HG03460 (cell line): ENCODE measurements around the gene LAMA2.
"Not testable (repeated sequence)": the region's sequence is repeated elsewhere in the genome, so short reads cannot be mapped to it uniquely, and the experiment has no call there.

Experiments used
- ATAC-seq: cut with Tn5 transposase; IDR thresholded peaks from one replicate; pipeline ENCODE4 v1.9.1; 2021; ENCODE audit not compliant: unreplicated experiment

LAMA2 gene

GRCh38 chr6:129164032-129164431 is 281.1 kb downstream of the LAMA2 start:
- ATAC-seq, result no peak

GRCh38 chr6:129172279-129172995 is 289.5 kb downstream of the LAMA2 start:
- ATAC-seq, result not testable (repeated sequence)

- ATAC-seq, result no peak
Observed at GRCh38 chr6:129175066-129175465, 292.1 kb downstream of the LAMA2 start.

GRCh38 chr6:129177801-129178200 is 294.9 kb downstream of the LAMA2 start:
- no peak for ATAC-seq

GRCh38 chr6:129179283-129179682 is 296.3 kb downstream of the LAMA2 start:
- ATAC-seq, result no peak

GRCh38 chr6:129181001-129181400 is 298.1 kb downstream of the LAMA2 start:
- no peak for ATAC-seq

- ATAC-seq, result no peak
Observed at GRCh38 chr6:129183187-129183591, 300.3 kb downstream of the LAMA2 start.

GRCh38 chr6:129183681-129184301 is 300.9 kb downstream of the LAMA2 start:
- no peak for ATAC-seq

- no peak for ATAC-seq
Observed at GRCh38 chr6:129184324-129184723, 301.4 kb downstream of the LAMA2 start.

GRCh38 chr6:129184808-129185366 is 301.9 kb downstream of the LAMA2 start:
- ATAC-seq, result no peak

- no peak for ATAC-seq
Observed at GRCh38 chr6:129186988-129187387, 304.1 kb downstream of the LAMA2 start.

- no peak for ATAC-seq
Observed at GRCh38 chr6:129188306-129188705, 305.4 kb downstream of the LAMA2 start.

GRCh38 chr6:129188795-129189194 is 305.9 kb downstream of the LAMA2 start:
- no peak for ATAC-seq

GRCh38 chr6:129189266-129189665 is 306.3 kb downstream of the LAMA2 start:
- ATAC-seq, result no peak

GRCh38 chr6:129191235-129191634 is 308.3 kb downstream of the LAMA2 start:
- ATAC-seq, result no peak

GRCh38 chr6:129192458-129192989 is 309.6 kb downstream of the LAMA2 start:
- no peak for ATAC-seq

GRCh38 chr6:129194306-129194941 is 311.5 kb downstream of the LAMA2 start:
- no peak for ATAC-seq

- ATAC-seq, result no peak
Observed at GRCh38 chr6:129195161-129195560, 312.2 kb downstream of the LAMA2 start.

GRCh38 chr6:129195643-129196042 is 312.7 kb downstream of the LAMA2 start:
- no peak for ATAC-seq

GRCh38 chr6:129197154-129197553 is 314.2 kb downstream of the LAMA2 start:
- ATAC-seq, result no peak

GRCh38 chr6:129200151-129200550 is 317.2 kb downstream of the LAMA2 start:
- no peak for ATAC-seq
